ENCODE data around the gene CD226. TPM values are rescaled to one million over a fixed set of nuclear protein-coding genes. Genes with fewer than 3 reads are reported as not detected.
A peak's percentile ranks its signal among the peaks of the same experiment; 100 is the strongest.

CD226 gene
- total and polyA plus RNA-seq, 10 of the 15 experiments (the other 5 are each of a cell fraction or from before 2014, with no cell fraction given): 12.9 to 68.8 (median 47.3) TPM

GRCh38 chr18:69898241-69898861 is 49.3 kb downstream of the CD226 start (continued):
- TF ChIP-seq ZBED1 (IDR thresholded peaks at IDR 0.05; ENCODE audit: borderline replicate concordance): no peak

- ATAC-seq (peak; percentile 66), DNase-seq (ENCODE audit: low read depth, low spot score) (peak; percentile 74), FAIRE-seq (peak; percentile 52)
- ChIA-PET SMC1A (ENCODE audit: uncharacterized antibody, unreplicated experiment) (interaction anchor here (0.6 to 3.0 kb wide), 18 partner anchors 13 to 900 kb away, joined by 3 to 33 read pairs (median 4); no protein-coding TSS in a partner anchor), CTCF (interaction anchor here (0.8 to 2.1 kb wide), 6 partner anchors 12 to 132 kb away, joined by 3 to 10 read pairs (median 4); no protein-coding TSS in a partner anchor), POLR2A (interaction anchor here (0.8 to 2.5 kb wide), 5 partner anchors 13 to 159 kb away, joined by 3 to 9 read pairs (median 4); no protein-coding TSS in a partner anchor), RAD21 (ENCODE audit: unreplicated experiment) (interaction anchor here (0.5 to 2.1 kb wide), 18 partner anchors 10 to 173 kb away, joined by 3 to 26 read pairs (median 4); no protein-coding TSS in a partner anchor)
- Histone ChIP-seq H4K20me1 (ENCODE audit: control insufficient read depth, insufficient read depth) (no peaks in the 10 kb centered on the region), H3K4me3 (peak overlapping the region; percentile 42), H3K27me3 (replicated peaks in 1 of 2; ENCODE audit: control insufficient read depth in 2 of 2, insufficient read depth in 2 of 2, low read length in 1 of 2) (no peaks in the 10 kb centered on the region), H3K4me2 (ENCODE audit: control insufficient read depth, insufficient read depth) (peak overlapping the region; percentile 61), H3K9me3 (replicated peaks; ENCODE audit: control insufficient read depth, insufficient read depth, low read length) (no peaks in the 10 kb centered on the region; the same call in 1 of the 3 replicates), H3K9ac (ENCODE audit: control insufficient read depth, insufficient read depth, low read length) (no peak overlapping the region), H2AFZ (ENCODE audit: control insufficient read depth, low read depth, low read length) (no peak overlapping the region), H3K4me1 (ENCODE audit: control insufficient read depth, insufficient read depth, low read length) (peaks cover 31% of the 10 kb centered on the region), H3K27ac (ENCODE audit: control insufficient read depth, insufficient read depth) (peak overlapping the region; percentile 84), H3K36me3 (ENCODE audit: control insufficient read depth in 2 of 2, insufficient read depth in 2 of 2, low read length in 1 of 2) (peaks cover 6 to 14% of the 10 kb centered on the region in 2 experiments), H3K79me2 (ENCODE audit: control insufficient read depth, insufficient read depth, low read length) (peaks cover 19% of the 10 kb centered on the region)
- intact Hi-C loops (cut with micrococcal nuclease; ENCODE audit: unreplicated experiment) (loop anchor here (1.0 to 5.0 kb wide), 6 partner anchors 33 to 295 kb away; no protein-coding TSS in a partner anchor), in situ Hi-C loops (cut with MboI) (no loop called here)
- no TSS peak for BruUV-seq (replicated peaks)
- WGBS (ENCODE audit: insufficient coverage, insufficient replicate concordance, low lambda C conversion rate, missing lambda C conversion rate): 33% methylated on average over 7 of the region's 7 CpGs
- peak; percentile 59; the same call in 1 of the 2 replicates for TF ChIP-seq NR2F1 (conservative IDR thresholded peaks at IDR 0.05)
- TF ChIP-seq SKIL (IDR thresholded peaks at IDR 0.05; ENCODE audit: low read depth, poor library complexity, severe bottlenecking): peak; percentile 78
- TF ChIP-seq BRCA1 (IDR thresholded peaks at IDR 0.05; ENCODE audit: low read depth, low read length): no peak
- TF ChIP-seq CREB1 (IDR thresholded peaks at IDR 0.05; ENCODE audit: low read depth): no peak
- TF ChIP-seq MEF2A (IDR thresholded peaks at IDR 0.05; ENCODE audit: insufficient read depth, low read depth, low read length): no peak
- TF ChIP-seq NBN (IDR thresholded peaks at IDR 0.05): peak; percentile 87
- peak; percentile 78 for TF ChIP-seq NFIC (IDR thresholded peaks at IDR 0.05; ENCODE audit: low read depth, low read length)
- TF ChIP-seq MAX (IDR thresholded peaks at IDR 0.05; ENCODE audit: low read depth, low read length): no peak
- TF ChIP-seq RAD51 (IDR thresholded peaks at IDR 0.05): 0 out of 2 replicates have a peak, but pooled peaks have one; percentile 21
- peak; percentile 65 for TF ChIP-seq PKNOX1 (IDR thresholded peaks at IDR 0.05)
- no peak for TF ChIP-seq TCF3 (IDR thresholded peaks at IDR 0.05; ENCODE audit: borderline replicate concordance, insufficient read depth, low read depth, low read length)
- no peak for TF ChIP-seq KLF5 (IDR thresholded peaks at IDR 0.05; ENCODE audit: partially characterized antibody)
- no peak for TF ChIP-seq KAT2A (conservative IDR thresholded peaks at IDR 0.05; ENCODE audit: control insufficient read depth, low read depth, low read length)
- no peak for TF ChIP-seq MYB (IDR thresholded peaks at IDR 0.05; ENCODE audit: borderline replicate concordance, low read depth, low read length)
- no peak for TF ChIP-seq NKRF (conservative IDR thresholded peaks at IDR 0.05)
Observed at GRCh38 chr18:69897397-69898108, 50.1 kb downstream of the CD226 start.
